ENCODE measurements around the gene ACOT6.
"Not testable (repeated sequence)": the region's sequence is repeated elsewhere in the genome, so short reads cannot be mapped to it uniquely, and the experiment has no call there.

The ACOT6 gene

GRCh38 chr14:73594491-73594890, 17.8 kb upstream of the ACOT6 start:
- DNase-seq (ENCODE audit: extremely low read depth in 1 of 2, low read depth in 1 of 2), result no peak

- DNase-seq (ENCODE audit: extremely low read depth in 1 of 2, low read depth in 1 of 2), result no peak
Measured at GRCh38 chr14:73599499-73599898, 12.8 kb upstream of the ACOT6 start.

- DNase-seq (ENCODE audit: extremely low read depth in 1 of 2, low read depth in 1 of 2), result no peak
Measured at GRCh38 chr14:73602994-73603393, 9.3 kb upstream of the ACOT6 start.

GRCh38 chr14:73606271-73606670, 6.0 kb upstream of the ACOT6 start:
- DNase-seq (ENCODE audit: extremely low read depth in 1 of 2, low read depth in 1 of 2), result no peak

- no peak for DNase-seq (ENCODE audit: extremely low read depth in 1 of 2, low read depth in 1 of 2)
Measured at GRCh38 chr14:73607241-73607640, 5.1 kb upstream of the ACOT6 start.

GRCh38 chr14:73610687-73611086, 1.6 kb upstream of the ACOT6 start:
- no peak for DNase-seq (ENCODE audit: extremely low read depth in 1 of 2, low read depth in 1 of 2)

- no peak for DNase-seq (ENCODE audit: extremely low read depth in 1 of 2, low read depth in 1 of 2)
Measured at GRCh38 chr14:73613046-73613383, 698 bp downstream of the ACOT6 start.

GRCh38 chr14:73613419-73613963, 1.2 kb downstream of the ACOT6 start:
- DNase-seq (ENCODE audit: extremely low read depth in 1 of 2, low read depth in 1 of 2), result no peak

GRCh38 chr14:73616831-73617230, 4.5 kb downstream of the ACOT6 start:
- DNase-seq (ENCODE audit: extremely low read depth in 1 of 2, low read depth in 1 of 2), result no peak

GRCh38 chr14:73619524-73619923, 7.2 kb downstream of the ACOT6 start:
- no peak for DNase-seq (ENCODE audit: extremely low read depth in 1 of 2, low read depth in 1 of 2)

GRCh38 chr14:73620268-73620667, 8.0 kb downstream of the ACOT6 start:
- DNase-seq (ENCODE audit: extremely low read depth in 1 of 2, low read depth in 1 of 2), result no peak

- DNase-seq (ENCODE audit: extremely low read depth in 1 of 2, low read depth in 1 of 2), result no peak
Measured at GRCh38 chr14:73623504-73624054, 11.3 kb downstream of the ACOT6 start.

GRCh38 chr14:73625706-73626105, 13.4 kb downstream of the ACOT6 start:
- no peak for DNase-seq (ENCODE audit: extremely low read depth in 1 of 2, low read depth in 1 of 2)

GRCh38 chr14:73627151-73627558, 14.8 kb downstream of the ACOT6 start:
- DNase-seq (ENCODE audit: extremely low read depth in 1 of 2, low read depth in 1 of 2), result no peak

- DNase-seq (ENCODE audit: extremely low read depth in 1 of 2, low read depth in 1 of 2), result no peak
Measured at GRCh38 chr14:73630009-73630780, 17.9 kb downstream of the ACOT6 start.

GRCh38 chr14:73633116-73634010, 21.0 kb downstream of the ACOT6 start:
- DNase-seq (ENCODE audit: extremely low read depth in 1 of 2, low read depth in 1 of 2), result peak; percentile 6 to 30

GRCh38 chr14:73634011-73634833, 21.9 kb downstream of the ACOT6 start:
- DNase-seq (ENCODE audit: extremely low read depth in 1 of 2, low read depth in 1 of 2), result no peak

GRCh38 chr14:73636355-73636754, 24.0 kb downstream of the ACOT6 start:
- DNase-seq (ENCODE audit: extremely low read depth in 1 of 2, low read depth in 1 of 2), result not testable (repeated sequence)

GRCh38 chr14:73637830-73638229, 25.5 kb downstream of the ACOT6 start:
- no peak for DNase-seq (ENCODE audit: extremely low read depth in 1 of 2, low read depth in 1 of 2)

- DNase-seq (ENCODE audit: extremely low read depth in 1 of 2, low read depth in 1 of 2), result no peak
Measured at GRCh38 chr14:73640796-73641365, 28.6 kb downstream of the ACOT6 start.
